GM19193 (cell line): ENCODE results near the gene SDHAF2.

Experiments
- POLR2A ChIP-seq: IDR thresholded peaks from 4 replicates; pipeline ENCODE4 v1.6.1; 2011; ENCODE audit not compliant: insufficient read depth, insufficient read length; ENCODE audit errors: extremely low read depth

SDHAF2 gene

DNA sequence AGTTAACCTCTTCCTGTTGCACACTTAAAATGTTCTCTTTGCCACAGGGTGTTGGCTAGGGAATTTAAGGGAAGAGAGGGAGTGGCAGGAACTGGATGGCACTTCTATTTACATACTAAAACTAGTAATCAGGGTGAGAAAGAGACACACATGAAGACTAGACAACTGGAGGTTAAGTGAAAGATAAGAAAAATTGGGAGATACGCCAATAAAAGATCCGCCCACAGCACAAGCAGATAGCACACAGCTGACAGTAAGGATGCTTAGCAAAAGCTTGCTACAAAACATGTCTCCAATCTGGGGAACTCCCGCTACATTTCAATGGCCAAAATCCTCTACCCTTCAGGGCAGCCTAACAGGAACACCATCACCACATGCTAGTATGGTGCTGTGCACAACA lies 13.0 kb upstream of the SDHAF2 start:
- no peak for TF ChIP-seq POLR2A

DNA sequence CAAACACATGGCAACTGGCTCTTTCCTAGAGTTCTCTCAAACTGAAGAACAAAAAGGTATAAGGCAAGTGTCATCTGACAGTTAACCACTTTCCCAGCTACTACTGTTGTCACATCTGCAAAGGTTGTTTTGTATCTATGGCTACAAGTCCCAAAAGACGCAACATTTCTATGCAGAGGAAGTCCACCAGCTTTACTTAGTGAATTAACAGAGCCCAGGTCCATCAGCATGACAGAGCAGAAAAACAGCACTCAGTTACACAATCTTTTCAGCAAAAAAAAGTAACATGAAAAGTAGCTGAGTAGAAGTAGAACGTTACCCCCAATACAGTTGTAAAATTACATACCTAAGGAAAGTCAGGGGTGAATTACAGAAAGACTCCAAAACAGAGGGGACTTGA lies 12.3 kb upstream of the SDHAF2 start:
- no peak for TF ChIP-seq POLR2A

DNA sequence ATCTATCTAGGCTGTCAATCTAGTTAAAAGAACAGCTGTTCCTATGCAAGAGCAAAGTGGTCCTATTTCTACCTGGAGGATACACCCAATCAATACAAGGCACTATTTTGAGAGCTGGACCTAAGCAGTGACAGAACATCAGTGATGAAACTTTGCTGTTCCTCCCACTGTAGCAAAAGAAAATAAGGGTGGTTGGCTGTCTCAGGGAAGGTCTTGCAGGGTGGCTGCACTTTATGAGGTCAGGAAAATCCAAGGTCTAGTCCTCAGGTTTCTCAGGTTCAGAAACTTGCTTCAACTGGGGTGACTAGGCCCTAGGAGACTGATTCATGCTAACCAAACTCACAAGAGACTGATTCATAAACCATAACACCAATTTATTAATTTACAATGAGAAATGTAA lies 11.8 kb upstream of the SDHAF2 start:
- TF ChIP-seq POLR2A, result no peak

DNA sequence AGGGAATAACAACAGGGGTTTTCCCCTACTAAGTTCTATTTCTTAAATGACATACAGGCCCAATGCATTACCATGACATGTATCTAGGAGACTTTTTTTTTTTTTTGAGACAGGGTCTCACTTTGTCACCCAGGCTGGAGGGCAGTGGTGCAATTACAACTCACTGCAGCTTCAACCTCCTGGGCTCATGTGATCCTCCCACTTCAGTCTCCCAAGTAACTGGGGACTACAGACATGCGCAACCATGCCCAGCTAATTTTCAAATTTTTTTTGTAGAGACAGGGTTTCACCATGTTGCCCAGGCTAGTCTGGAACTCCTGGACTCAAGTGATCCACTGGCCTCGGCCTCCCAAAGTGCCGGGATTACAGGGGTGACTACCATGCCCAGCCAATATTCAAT lies 7.7 kb upstream of the SDHAF2 start:
- no peak for TF ChIP-seq POLR2A

DNA sequence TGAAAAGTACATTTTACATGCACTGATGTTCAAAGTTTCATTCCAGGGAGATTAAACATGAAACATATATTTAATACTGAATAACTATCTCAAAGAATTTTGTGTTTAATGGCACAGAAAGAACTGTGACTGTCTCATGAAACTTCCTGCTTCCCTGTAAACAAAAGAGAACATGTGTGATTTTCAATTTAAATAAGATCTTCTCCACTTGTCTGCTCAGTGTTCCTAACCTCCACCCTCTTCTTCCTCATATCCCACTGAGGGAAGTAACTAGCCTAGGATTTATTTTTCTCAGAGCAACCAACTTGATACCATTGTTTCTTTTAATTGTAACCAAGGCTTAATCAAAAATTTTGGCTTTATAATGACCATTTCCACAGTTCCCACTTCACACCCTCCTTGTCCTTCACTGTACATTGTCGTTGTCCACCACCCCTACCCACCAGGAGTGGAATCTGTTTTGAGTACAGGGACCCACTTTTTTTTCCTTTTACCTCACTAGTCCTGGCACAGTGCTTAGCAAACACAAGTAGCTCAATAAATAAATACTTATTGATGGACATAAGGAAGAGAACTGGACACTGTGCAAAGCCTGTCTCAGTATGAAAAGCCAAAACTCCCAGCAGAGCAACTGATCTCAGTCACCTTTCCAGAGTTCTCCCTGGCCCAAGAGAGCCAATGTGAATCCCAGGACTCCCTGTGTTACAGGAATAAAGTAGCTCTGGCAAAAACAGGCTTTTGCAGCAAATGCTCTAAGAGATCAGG lies 4.4 kb upstream of the SDHAF2 start:
- TF ChIP-seq POLR2A, result no peak

DNA sequence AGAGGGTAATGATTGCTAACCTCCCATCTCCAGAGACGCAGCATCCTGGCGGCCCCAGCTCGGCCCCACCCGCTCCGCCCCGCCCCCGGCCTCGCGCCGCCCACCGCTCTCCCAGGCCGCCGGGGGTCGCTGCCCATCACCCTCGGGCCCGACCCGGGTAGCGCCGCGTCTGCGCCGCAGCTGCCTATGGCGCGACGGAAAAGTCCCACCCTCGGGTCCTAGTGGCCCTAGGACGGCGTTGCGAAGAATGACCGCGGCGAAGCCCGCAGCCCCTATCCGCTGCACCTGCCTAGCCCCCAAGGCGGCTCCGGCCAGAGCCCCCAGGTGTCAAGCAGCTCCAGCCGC lies 606 bp upstream of the SDHAF2 start:
- TF ChIP-seq POLR2A, result no peak

DNA sequence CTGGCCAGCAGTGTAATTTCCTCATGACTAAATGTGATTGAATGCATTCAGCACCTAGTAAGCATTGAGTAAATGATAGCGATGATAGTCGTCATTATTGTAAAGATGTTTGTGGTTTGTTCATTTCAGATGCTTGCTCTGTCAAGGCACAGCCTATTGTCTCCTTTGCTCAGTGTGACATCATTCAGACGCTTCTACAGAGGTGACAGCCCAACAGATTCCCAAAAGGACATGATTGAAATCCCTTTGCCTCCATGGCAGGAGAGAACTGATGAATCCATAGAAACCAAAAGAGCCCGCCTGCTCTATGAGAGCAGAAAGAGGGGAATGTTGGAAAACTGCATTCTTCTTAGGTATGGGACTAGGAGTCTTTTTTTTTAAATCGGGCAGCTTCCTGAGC lies 7.6 kb downstream of the SDHAF2 start:
- no peak for TF ChIP-seq POLR2A

DNA sequence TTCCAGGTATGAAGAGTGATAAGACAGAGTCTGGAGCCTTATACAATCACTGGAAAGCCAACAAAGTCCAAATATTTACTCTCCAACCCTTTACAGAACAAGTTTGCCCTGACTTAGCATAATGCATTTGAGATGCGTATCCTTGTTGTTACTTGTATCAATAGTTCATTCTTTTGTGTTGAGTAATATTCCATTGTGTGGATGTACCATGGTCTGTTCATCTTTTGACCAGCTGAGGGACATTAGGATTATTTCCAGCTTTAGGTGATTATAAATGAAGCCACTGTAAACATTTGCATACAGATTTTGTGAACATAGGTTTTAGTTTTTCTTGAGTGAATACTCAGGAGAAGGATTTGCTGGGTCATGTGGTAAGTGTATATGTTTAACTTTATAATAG lies 9.7 kb downstream of the SDHAF2 start:
- TF ChIP-seq POLR2A, result no peak

DNA sequence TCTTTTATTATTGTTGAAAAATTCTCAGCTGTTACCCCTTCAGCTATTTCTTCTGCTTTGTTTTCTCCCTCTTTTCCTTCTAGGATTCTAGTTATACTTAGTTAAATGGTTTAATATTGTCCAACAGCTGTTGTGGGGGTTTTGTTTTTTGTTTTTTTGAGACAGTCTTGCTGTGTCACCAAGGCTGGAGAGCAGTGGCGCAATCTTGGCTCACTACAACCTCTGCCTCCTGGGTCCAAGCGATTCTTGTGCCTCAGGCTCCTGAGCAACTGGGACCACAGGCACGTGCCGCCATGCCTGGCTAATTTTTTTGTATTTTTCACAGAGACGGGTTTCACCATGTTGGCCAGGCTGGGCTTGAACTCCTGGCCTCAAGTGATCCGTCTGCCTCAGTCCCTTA lies 12.7 kb downstream of the SDHAF2 start:
- no peak for TF ChIP-seq POLR2A

DNA sequence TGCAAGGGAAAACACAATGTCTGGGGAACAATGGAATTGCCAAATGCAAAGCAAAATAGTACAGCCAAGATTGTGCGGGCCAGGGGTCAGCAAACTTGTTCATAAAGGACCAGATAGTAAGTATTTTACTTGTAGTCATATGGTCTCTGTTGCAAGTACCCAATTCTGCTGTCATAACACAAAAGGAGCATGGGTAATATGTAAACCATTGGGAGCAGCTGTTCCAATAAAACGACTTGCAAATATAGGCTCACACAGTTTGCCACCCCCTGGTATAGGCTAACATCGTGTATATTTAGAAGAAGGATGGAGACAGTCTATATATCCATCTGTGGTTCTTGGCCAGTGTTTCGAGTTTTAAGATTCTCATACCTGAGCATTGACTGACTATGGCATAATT lies 15.6 kb downstream of the SDHAF2 start:
- no peak for TF ChIP-seq POLR2A

DNA sequence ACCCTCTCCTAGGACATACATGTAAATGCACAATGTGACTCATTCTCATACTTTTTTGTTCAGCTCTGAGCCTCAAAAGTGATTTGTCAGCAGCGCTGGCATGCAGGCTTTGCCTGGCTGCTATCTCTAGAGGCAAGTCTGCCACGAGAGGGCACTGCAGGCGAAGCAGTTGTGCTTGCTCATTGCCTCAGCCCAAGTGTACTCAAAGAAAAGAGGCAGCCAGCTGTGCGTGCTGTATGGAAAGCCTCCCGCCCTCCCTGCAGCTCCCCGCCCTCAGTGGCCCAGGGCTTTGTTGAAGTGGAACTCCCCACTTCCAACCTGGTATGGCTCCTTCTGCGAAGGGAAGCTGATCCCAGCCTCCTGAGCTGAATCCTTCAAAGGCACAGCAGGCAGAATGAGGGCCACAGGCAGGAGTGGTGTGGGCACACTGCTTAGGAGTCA lies 16.3 kb downstream of the SDHAF2 start:
- no peak for TF ChIP-seq POLR2A

DNA sequence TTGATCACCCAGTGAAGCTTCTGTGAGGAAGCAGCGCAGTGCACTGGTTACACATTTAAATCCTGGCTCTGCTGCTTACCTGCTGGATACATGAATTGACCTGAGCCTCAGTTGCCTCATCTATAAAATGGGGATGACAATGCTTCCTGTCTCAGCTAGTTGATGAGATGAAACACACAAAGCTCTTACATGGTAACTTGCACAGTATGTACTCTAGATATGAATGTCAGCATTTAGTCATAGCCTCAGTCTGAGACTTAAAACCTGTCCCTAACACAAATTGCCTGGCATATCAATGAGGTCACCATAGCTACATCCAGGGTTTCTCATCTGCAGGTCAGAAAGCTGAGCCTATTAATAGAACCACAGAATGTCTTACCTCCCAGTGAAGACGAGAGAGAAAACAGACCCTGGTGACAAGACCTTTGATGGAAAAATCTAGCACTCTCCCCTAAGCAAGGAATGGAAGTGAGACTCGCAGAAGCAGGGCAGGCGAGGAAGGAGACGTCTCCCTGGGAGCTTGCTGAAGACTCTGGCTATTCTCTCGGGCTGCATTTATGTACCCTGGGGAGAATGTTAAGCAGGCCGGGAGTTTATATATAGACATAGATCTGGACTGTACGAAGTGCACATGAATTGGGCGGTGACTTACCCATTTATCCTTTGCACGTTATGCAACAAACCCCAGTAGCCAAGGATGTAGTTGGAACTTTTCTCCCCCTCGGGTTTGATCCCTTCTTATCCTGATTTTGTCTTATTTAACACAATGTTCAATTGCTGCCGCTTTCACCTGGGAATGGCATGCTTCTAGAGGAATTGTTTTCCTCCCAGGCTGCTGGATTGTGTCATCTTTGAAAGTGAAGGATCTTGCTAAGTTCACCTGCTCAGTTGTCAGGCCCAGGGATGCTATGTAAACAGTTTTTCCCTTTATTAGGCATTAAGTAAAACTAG lies 18.0 kb downstream of the SDHAF2 start:
- TF ChIP-seq POLR2A, result no peak

DNA sequence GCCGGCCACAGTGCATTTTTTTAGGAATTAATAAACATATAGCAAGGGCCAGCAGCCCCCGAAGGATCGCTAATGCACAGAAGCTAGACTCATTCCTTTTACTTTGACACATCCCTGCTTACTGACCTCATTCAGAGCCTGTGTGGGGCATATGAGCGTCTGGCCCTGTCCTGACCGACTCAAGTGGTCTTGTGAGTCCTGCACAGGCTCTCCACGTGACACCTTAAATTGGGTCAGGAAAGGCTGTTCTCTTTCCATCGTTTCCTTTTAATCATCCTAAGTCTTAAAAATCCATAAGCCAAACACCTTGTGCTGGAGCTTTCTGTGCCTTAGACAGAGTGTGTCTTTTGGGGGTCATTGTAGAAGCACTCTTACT lies 18.6 kb downstream of the SDHAF2 start:
- TF ChIP-seq POLR2A, result no peak

DNA sequence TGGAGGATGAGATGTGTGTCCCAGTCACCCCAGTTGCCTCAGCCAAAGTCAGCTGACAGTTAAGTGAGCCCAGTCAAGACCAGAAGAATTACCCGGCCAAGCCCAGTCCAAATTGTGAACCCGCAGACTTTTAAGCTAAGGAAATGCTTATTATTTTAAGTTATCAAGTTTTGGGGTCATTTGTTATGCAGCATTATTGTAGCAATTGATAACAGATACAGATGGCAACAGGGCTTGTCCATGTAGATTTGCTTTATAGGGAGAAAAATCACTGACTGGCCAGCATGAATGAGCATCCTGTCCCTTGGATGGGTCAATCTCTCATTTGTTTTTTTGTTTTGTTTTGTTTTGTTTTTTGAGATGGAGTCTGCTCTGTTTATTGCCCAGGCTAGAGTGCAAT lies 22.9 kb downstream of the SDHAF2 start:
- no peak for TF ChIP-seq POLR2A

DNA sequence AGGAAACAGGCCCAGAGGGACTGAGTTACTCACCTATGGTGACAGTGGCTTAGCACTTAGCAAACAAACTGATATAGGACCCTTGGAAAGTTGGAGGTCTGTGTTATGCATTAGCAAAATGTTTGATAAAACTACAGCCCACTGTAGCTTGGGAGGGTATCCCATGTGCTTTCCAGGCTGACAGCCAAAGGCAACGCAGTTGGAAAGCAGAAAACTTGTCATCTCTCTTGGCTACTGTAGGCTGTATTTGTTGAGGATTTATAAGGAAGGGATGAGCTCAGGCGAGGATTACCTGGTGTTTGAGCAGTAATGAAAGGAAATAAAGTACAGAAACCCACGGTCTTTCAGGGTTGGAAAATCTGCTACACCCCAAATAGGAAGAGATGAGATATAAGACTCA lies 23.8 kb downstream of the SDHAF2 start:
- no peak for TF ChIP-seq POLR2A

DNA sequence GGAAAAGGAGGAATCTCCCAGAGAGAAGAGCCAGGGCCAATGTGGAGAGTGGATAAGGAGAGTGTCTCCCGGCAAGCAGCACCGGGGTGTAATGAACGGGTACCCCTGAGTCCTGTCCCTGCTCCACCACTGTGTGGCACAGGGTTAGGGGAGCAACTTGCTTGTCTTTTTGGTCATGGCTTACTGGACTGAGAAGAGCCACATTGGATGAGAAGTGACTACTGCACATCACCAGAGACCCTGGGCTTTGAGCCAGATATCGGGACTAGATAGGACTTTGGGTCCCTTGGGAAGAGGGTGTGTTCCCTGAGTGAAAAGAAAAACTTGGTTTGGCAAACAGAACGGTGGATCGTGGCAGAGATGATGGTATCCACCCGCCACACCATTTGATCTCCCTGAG lies 24.6 kb downstream of the SDHAF2 start:
- no peak for TF ChIP-seq POLR2A
